NCI-H345 (cell line): ENCODE results near the gene TAF4B.
"Not testable (repeated sequence)": the region's sequence is repeated elsewhere in the genome, so short reads cannot be mapped to it uniquely, and the experiment has no call there.

Source experiments
- DNase-seq: peaks from one replicate; lab custom pipeline; 2025; lab: John Stamatoyannopoulos, UW

The TAF4B gene, protein sequence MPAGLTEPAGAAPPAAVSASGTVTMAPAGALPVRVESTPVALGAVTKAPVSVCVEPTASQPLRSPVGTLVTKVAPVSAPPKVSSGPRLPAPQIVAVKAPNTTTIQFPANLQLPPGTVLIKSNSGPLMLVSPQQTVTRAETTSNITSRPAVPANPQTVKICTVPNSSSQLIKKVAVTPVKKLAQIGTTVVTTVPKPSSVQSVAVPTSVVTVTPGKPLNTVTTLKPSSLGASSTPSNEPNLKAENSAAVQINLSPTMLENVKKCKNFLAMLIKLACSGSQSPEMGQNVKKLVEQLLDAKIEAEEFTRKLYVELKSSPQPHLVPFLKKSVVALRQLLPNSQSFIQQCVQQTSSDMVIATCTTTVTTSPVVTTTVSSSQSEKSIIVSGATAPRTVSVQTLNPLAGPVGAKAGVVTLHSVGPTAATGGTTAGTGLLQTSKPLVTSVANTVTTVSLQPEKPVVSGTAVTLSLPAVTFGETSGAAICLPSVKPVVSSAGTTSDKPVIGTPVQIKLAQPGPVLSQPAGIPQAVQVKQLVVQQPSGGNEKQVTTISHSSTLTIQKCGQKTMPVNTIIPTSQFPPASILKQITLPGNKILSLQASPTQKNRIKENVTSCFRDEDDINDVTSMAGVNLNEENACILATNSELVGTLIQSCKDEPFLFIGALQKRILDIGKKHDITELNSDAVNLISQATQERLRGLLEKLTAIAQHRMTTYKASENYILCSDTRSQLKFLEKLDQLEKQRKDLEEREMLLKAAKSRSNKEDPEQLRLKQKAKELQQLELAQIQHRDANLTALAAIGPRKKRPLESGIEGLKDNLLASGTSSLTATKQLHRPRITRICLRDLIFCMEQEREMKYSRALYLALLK

GRCh38 chr18:26226229-26227050, at the start of gene TAF4B:
TAF4B (plus strand) TSS chr18:26226445; CDS start chr18:26226934, 489 bp downstream.
- peak; percentile 95 for DNase-seq

GRCh38 chr18:26181343-26181826, 44.9 kb upstream of the TAF4B start:
- DNase-seq = no peak

- no peak for DNase-seq
Observed at GRCh38 chr18:26183395-26184112, 42.7 kb upstream of the TAF4B start.

GRCh38 chr18:26185267-26185666, 41.0 kb upstream of the TAF4B start:
- DNase-seq = no peak

DNA sequence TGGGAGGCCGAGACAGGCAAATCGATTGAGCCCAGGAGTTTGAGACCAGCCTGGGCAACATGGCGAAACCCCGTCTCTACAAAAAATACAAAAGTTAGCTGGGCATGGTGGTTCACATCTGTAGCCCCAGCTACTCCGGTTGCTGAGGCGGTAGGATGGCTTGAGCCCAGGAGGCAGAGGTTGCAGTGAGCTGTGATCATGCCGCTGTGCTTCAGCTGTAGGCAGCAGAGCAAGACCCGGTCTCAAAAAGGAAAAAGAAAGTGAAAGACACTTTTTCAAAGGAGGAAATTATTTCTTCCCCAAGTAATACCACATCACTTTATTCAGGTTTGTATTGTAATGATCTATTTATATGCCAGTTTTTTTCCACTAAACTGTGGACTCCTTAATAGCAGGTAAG, 35.7 kb upstream of the TAF4B start:
- no peak for DNase-seq

- no peak for DNase-seq
Observed at GRCh38 chr18:26192233-26192632, 34.0 kb upstream of the TAF4B start.

GRCh38 chr18:26196605-26197004, 29.6 kb upstream of the TAF4B start:
- no peak for DNase-seq

DNA sequence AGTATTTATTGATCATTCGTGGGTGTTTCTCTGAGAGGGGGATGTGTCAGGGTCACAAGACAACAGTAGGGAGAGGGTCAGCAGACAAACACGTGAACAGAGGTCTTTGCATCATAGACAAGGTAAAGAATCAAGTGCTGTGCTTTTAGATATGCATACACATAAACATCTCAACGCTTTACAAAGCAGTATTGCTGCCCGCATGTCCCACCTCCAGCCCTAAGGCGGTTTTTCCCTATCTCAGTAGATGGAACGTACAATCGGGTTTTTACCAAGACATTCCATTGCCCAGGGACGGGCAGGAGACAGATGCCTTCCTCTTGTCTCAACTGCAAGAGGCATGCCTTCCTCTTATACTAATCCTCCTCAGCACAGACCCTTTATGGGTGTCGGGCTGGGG, 24.2 kb upstream of the TAF4B start:
- DNase-seq = not testable (repeated sequence)

DNA sequence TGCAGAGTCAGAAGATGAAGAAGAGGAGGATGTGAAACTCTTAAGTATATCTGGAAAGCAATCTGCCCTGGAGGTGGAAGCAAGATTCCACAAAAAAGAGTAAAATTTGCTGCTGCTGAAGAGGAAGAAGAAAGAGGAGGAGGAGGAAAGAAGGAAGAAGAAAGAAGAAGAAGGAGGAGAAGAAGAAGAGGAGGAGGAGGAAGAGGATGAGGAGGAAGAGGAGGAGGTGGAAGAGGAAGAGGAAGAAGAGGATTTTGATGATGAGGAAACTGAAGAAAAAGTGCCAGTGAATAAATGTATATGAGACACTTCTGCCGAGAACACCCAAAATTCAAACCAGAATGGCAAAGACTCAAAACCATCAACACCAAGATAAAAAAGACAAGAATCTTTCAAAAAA, 20.9 kb upstream of the TAF4B start:
- DNase-seq = no peak

DNA sequence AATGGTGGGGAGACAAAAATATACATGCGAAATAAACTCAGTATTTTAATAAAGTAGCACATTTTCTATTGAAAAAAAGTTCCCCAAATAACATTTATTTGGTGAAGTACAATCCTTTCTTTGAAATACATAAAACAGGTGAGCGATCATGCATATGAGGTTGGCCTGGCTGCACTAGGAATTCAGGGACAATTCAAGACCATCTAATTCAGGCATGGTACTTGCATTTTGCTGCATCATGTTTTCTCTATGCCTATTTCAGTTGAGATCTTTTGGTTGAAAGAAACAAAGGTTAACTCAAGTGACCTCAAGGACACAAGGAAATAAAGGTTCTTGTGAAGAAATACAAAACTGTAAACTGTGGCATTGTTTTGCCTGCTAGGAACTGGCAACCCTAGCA, 19.8 kb upstream of the TAF4B start:
- DNase-seq = no peak

GRCh38 chr18:26207937-26208336, 18.3 kb upstream of the TAF4B start:
- no peak for DNase-seq

- no peak for DNase-seq
Observed at GRCh38 chr18:26208977-26209376, 17.3 kb upstream of the TAF4B start.

DNA sequence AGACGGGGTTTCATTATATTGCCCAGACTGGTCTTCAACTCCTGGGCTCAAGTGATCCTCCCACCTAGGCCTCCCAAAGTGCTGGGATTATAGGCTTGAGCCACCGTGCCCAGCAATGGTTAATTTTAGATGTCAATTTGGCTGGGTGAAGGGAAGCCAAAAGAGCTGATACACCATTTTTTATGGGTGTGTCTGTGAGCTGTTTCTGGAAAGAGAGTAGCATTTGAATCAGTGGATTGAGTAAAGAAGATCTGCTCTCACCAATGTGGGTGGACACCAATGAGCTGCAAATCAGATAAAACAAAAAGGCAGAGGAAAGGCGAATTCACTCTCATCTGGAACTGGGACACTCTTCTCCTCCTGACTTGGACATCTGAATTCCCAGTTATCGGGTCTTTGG, 16.1 kb upstream of the TAF4B start:
- DNase-seq = no peak

- no peak for DNase-seq
Observed at GRCh38 chr18:26215247-26215970, 10.8 kb upstream of the TAF4B start.

DNA sequence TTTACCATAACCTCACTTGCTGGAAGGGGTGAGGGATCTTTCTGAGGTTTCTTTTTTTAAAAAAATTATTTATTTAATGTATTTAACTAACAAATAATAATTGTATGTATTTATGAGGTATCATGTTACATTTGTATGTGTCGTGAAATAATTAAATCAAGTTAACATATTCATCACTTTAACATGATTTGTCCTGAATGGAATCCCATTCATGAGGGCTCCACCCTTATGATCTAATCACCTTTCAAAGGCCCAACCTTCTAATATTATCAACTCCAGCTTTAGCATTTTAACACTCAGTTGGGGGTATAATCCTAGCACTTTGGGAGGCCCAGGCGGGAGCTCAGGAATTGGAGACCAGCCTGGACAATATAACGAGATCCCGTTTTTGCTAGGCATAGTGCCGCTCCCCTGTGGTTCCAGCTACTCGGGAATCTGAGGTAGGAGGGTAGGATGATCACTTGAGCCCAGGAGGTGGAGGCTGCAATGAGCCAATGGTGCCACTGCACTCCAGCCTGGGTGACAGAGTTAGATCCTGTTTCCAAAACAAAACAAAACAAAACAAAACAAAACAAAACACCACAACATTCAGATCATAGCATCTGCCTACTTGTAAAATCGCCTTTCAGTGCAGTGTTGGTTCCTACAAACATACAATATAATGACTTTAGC, 1.1 kb upstream of the TAF4B start:
- no peak for DNase-seq

GRCh38 chr18:26225915-26226228, 373 bp upstream of the TAF4B start:
- DNase-seq = no peak

- no peak for DNase-seq
Observed at GRCh38 chr18:26227051-26227670, 916 bp downstream of the TAF4B start.

GRCh38 chr18:26228562-26229260, 2.5 kb downstream of the TAF4B start:
- DNase-seq = no peak

- DNase-seq = no peak
Observed at GRCh38 chr18:26230497-26230896, 4.3 kb downstream of the TAF4B start.
